Epidermal melanocyte (primary cell): Measurements from ENCODE around the gene ZNF780A.
"Not testable (repeated sequence)": the region's sequence is repeated elsewhere in the genome, so short reads cannot be mapped to it uniquely, and the experiment has no call there.

ENCODE experiments used
- DNase-seq: peaks from one replicate; pipeline ENCODE4 v3.0.0; 2011; ENCODE audit warnings: low spot score; ENCODE audit not compliant: insufficient read length

Gene ZNF780A

DNA sequence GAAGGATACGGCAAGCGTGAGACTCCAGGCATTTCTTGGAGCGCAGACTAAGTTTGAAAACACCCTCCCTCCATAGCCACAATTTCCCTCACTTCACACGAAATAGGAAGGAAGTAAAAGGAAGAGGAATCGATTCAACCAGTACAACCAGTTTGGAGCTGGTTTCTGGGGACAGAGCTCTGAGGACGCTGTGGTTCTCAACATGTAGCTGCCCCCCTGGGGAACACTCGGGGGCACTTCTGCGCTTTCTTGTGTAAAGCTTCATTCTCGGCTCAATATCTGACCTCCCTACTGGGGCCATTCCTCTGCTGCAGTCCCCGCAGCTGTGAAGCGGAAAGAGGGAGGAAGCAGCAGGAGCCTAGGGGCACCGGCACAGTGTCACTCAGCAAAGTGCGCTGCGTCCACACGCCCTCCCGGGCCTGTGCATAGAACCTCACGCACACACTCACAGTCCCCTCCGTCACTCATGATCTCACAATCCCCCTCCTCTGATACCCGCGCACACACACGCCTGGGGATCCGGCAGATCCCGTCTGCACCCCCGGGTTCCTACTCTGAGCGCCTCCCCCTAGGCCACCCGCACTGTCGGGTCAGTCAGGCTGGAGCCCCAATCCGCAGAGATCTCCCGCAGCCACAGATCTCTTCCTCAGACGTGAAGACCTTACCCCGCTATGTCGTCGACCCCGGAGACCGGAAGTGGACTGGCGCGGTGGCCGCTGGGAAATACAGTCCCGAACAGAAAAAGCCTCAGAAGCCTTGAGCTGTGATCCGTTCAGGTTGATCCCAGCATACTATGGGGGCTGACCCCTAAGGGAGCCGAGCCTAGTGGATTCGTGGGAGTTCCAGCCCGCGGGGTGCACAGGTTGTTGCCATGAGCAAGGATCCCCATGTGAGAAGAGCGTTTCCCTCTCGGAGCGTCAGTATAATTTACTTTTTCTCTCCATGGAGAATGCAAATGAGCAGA, at the start of gene ZNF780A:
Gene ZNF780A (minus strand): TSS at position 703 of the 964 bp plus-strand sequence. CDS start 6,190 bp downstream, outside the sequence.
- peak; percentile 75 for DNase-seq

DNA sequence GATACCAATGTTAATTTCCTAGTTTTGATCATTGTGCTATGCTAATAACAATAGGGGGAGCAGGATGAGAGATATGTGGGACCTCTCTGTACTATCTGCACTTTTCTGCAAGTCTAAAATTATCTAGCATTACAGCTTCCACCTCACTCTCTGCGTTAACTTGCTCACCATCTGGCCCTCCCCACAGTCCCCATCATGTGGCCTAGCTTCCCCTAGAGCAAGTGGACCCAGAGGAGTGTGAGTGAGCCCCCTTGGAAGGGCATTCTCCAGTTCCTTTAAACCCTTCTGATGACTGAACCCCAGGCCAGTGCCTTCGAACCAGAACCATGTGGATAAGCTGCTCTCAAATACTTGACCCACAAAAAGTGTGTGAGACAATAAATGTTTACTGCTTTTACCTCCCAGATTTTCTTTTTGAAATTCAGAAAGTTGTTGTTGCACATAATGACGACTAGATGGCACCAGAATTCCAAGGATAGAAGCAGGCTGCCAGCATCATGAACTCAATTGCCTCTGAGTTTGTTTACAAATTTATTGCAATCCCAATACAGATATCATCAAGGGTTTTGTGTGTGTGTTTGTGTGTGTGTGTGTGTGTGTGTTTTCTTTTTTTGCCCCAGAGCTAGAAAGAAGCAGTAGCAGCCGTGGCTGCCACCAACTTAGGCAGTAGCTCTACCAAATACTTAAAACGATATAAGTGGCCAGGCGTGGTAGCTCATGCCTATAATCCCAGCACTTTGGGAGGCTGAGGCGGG, 49.0 kb upstream of the ZNF780A start:
- peak; percentile 67 for DNase-seq

DNA sequence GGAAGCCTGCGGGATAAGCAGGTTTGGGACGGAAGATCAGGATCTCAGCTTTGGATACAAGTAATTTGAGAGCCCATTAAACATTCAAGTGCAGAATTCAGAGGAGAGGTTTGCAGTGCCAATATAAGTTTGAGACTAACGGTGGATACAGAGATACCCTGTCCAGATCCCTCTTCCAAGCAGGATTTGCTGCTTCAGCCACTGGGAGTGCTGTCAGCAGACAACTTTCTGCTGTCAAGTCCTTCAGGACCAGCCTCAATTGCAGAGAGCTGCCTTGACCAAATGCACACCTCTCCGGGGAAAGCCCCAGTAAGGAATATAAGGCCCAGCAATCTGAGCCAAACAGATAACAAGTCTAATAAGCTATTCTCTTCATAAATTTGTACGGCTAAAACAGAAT, 46.1 kb upstream of the ZNF780A start:
- no peak for DNase-seq

- DNase-seq, result no peak
These were observed 44.1 kb upstream of the ZNF780A start for GRCh38 chr19:40134866-40135265.

- DNase-seq, result no peak
These were observed 42.7 kb upstream of the ZNF780A start for GRCh38 chr19:40133491-40133890.

- DNase-seq, result no peak
These were observed 39.3 kb upstream of the ZNF780A start for GRCh38 chr19:40130013-40130412.

- DNase-seq, result no peak
These were observed 38.7 kb upstream of the ZNF780A start for GRCh38 chr19:40129425-40129824.

GRCh38 chr19:40128991-40129390, 38.2 kb upstream of the ZNF780A start:
- no peak for DNase-seq

DNA sequence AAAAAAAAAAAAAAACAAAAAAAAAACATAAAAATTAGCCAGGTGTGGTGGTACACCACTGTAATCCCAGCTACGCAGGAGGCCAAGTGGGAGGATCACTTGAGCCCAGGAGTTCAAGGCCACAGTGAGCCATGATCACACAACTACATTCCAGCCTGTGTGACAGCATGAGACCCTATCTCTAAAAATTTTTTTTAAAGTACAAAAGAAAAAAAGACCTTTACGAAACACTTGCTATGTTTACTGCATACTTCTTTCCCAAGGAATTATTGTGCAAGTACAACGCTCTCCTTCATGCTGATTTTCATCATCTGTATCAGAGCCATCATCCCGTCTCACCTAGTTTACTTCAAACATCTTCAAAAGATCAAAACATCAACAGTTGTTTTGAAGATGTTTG, 28.6 kb upstream of the ZNF780A start:
- DNase-seq, result no peak

- DNase-seq, result not testable (repeated sequence)
These were observed 27.9 kb upstream of the ZNF780A start for GRCh38 chr19:40118638-40119037.

- DNase-seq, result no peak
These were observed 25.3 kb upstream of the ZNF780A start for GRCh38 chr19:40116075-40116474.

GRCh38 chr19:40114119-40114518, 23.4 kb upstream of the ZNF780A start:
- DNase-seq, result not testable (repeated sequence)

DNA sequence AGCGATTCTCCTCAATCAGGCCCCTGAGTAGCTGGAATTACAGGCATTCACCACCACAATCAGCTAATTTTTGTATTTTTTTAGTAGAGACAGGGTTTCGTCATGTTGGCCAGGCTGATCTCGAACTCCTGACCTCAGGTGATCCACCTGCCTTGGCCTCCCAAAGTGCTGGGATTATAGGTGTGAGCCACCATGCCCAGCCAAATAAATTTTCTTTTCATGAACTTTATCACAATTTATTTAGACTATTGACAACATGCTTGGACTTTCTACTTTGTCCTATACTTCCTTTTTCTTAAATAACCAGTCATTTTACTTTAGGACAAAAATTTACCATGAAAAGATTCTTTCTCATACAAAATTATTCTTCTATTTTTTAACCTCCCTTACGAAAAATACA, 21.5 kb upstream of the ZNF780A start:
- DNase-seq, result not testable (repeated sequence)

DNA sequence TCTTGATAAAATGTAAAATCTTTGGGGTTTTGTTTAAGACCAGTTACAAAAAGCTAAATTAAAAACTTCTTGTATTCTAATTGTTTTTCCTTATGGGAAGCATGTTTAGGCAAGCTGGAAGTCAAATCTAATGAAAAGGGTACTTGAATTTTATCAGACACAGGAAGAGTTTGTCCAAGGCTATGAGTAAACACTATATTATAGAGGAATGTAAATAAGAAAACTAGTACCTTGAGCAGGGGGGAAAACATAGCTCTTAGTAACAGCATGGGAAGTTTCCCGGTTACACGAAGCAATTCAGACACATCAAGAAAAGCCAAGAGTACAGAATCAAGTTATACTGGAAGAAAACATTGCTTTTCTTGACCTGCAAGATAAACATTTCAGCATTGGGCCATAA, 19.8 kb upstream of the ZNF780A start:
- no peak for DNase-seq

DNA sequence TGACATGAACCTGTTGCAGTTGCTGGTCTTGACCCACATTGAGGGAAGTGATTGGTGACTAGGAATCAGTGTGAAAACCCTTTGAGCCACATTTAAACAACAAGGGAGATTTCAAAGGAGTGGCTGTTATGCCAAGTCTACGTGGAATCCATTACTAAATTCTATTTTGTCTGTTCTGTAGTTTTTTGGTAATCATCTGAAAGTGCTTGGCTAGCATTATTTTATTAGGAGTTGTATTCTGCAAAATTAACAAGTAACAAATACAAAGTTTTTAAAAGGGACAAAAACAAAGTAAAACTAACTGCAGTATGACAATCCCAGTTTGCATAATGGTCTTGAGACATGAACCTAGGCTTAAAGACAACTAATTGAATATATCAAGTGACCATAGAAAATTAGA, 14.0 kb upstream of the ZNF780A start:
- DNase-seq, result no peak

DNA sequence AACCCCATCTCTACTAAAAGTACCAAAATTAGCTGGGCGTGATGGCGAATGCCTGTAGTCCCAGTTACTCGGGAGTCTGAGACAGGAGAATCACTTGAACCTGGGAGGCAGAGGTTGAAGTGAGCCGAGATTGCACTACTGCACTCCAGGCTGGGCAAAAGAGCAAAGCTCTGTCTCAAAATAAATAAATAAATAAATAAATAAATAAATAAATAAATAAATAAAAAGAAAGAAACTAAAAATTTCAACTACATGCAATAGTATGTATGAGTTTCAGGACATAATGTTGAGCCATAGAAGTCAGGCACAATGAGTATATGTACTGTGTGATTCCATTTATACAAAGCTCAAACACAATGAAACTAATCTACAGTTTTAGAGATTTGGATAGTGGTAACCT, 12.9 kb upstream of the ZNF780A start:
- DNase-seq, result no peak

DNA sequence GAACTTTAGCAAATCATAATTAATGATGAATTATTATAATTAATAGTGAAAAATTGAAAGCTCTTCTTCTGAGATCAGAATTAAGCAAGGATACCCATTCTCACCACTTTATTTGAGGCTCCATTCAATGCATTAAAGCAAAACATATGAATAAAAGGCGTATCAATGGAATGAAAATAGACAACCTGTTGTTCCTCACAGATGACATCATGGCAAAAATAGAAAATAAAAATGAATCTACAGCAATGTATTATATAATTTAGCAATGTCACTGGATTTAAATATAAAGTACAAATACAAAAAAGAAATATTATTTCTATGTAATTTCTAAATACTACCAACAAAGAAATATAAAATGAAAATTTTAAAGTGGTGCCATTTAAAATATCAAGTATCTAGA, 11.1 kb upstream of the ZNF780A start:
- DNase-seq, result no peak

- DNase-seq, result no peak
These were observed 2.7 kb upstream of the ZNF780A start for GRCh38 chr19:40093416-40093815.

DNA sequence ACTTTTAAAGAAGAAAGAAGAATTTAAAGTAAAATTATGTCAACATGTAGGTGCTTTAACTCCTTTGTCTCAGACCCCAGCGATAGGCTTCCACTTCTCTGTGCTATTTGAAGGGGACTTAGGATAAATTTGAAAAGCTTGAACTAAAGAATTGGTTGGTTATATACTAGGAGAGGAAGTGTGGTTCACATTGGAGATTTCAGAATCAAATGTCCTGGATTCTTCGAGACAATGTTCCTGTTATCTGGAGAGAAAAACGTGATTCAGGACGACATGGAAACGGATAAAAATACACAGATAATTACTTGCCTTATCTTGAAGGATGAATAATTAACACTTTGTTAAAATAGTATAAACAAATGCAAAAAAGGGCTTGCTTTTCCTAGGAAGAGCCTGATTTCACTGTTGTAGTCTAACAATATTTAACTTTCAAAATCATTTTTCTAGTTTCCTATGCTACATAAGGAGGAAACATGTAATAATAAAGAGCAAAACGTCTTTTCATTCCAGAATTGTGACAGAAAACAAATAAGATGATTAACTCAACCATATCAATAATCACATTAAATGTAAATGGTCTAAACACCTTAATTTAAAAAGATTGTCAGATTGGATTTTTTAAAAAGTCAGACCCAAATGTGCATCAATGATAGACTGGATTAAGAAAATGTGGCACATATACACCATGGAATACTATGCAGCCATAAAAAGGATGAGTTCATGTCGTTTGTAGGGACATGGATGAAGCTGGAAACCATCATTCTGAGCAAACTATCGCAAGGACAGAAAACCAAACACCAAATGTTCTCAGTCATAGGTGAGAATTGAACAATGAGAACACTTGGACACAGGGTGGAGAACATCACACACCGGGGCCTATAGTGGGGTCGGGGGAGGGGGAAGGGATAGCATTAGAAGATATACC, 724 bp upstream of the ZNF780A start:
- DNase-seq, result no peak

DNA sequence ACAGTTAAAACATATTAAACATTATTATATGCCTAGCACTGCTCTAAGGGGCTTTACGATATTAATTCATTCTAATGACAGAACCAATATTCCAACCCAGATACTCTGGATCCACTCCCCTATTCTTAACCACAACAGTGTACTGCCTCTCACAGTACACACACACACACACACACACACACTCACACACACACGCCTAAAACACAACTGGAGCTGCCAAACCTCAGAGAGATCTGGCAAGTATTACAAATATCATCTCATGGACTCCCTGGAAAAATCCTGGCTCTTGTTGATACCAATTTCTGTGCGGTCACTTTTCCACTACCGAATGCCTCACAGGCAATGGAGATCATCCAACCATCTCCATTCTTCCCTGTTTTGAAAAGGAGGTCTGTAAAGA, 1.3 kb downstream of the ZNF780A start:
- no peak for DNase-seq

GRCh38 chr19:40088299-40089047, 2.3 kb downstream of the ZNF780A start:
- no peak for DNase-seq
